HepG2 (cell line): Measurements from ENCODE around the gene HAGHL. TPM values are rescaled to one million over a fixed set of nuclear protein-coding genes. Genes with fewer than 3 reads are reported as not detected.

Experiments used
- AGO1 ChIP-seq: fragments of 200-400 bp; formaldehyde crosslinking; IDR thresholded peaks from 2 replicates; pipeline ENCODE4 v1.6.1; 2017; ENCODE audit warnings: mild to moderate bottlenecking, low read depth, low read length, moderate library complexity; ENCODE audit not compliant: poor library complexity, severe bottlenecking
- AGO2 ChIP-seq: fragments of 200-400 bp; formaldehyde crosslinking; optimal IDR thresholded peaks from 2 replicates; pipeline ENCODE3; 2017; ENCODE audit warnings: mild to moderate bottlenecking, low read depth, low read length, moderate library complexity
- FOSL2 ChIP-seq: sonication (generic); formaldehyde crosslinking; IDR thresholded peaks from 2 replicates; pipeline ENCODE4 v1.4.0; 2020; ENCODE audit warnings: missing genetic modification reagents
- NR2F2 ChIP-seq: IDR thresholded peaks from 2 replicates; pipeline ENCODE4 v1.6.1; 2012; ENCODE audit warnings: low read depth, inconsistent platforms, borderline replicate concordance
- TAF15 ChIP-seq: fragments of 200-400 bp; formaldehyde crosslinking; IDR thresholded peaks from one replicate; pipeline ENCODE4 v1.6.1; 2018; ENCODE audit warnings: mild to moderate bottlenecking, low read depth, low read length; ENCODE audit not compliant: poor library complexity, severe bottlenecking
- ZBTB44 ChIP-seq: sonication (generic); formaldehyde crosslinking; IDR thresholded peaks from 2 replicates; pipeline ENCODE4 v1.4.0; 2020; ENCODE audit warnings: missing genetic modification reagents
- ZNF121 ChIP-seq: sonication (generic); formaldehyde crosslinking; IDR thresholded peaks from 2 replicates; pipeline ENCODE4 v1.5.0; 2020; ENCODE audit warnings: mild to moderate bottlenecking, missing genetic modification reagents
- ZNF512B ChIP-seq: sonication (generic); formaldehyde crosslinking; IDR thresholded peaks from 2 replicates; pipeline ENCODE4 v1.5.1; 2020; ENCODE audit warnings: missing genetic modification reagents, mild to moderate bottlenecking, borderline replicate concordance
- ZNF543 ChIP-seq: sonication (generic); formaldehyde crosslinking; IDR thresholded peaks from 2 replicates; pipeline ENCODE4 v1.4.0; 2020; ENCODE audit warnings: mild to moderate bottlenecking, missing genetic modification reagents
- ZNF557 ChIP-seq: sonication (generic); formaldehyde crosslinking; IDR thresholded peaks from 2 replicates; pipeline ENCODE4 v1.4.0; 2020; ENCODE audit warnings: missing genetic modification reagents
- ZNF589 ChIP-seq: sonication (generic); formaldehyde crosslinking; conservative IDR thresholded peaks from 2 replicates; pipeline ENCODE4 v1.8.0; 2022; ENCODE audit warnings: mild to moderate bottlenecking, moderate library complexity, missing genetic modification reagents
- ZNF775 ChIP-seq: sonication (generic); formaldehyde crosslinking; IDR thresholded peaks from 2 replicates; pipeline ENCODE4 v1.4.0; 2020; ENCODE audit warnings: missing genetic modification reagents, mild to moderate bottlenecking, moderate library complexity, borderline replicate concordance
- ZSCAN31 ChIP-seq: sonication (generic); formaldehyde crosslinking; IDR thresholded peaks from 2 replicates; pipeline ENCODE4 v1.5.0; 2020; ENCODE audit warnings: low read depth, mild to moderate bottlenecking, missing genetic modification reagents
- polyA plus RNA-seq, 8 experiments: library from polyadenylated mRNA; depleted of rRNA in 3 of 8; stranded (reverse) in 7 of 8; unstranded in 1 of 8; fragments of >200 nt; fragmentation: Illumina TruSeq in 4 of 8; extraction: Trizol in 4 of 8; gene quantifications; 2 replicates each; pipeline versions ENCODE4 v1.2.1 to v1.2.3, GENCODE V29; 2011 to 2016; ENCODE audit warnings: low read depth in 4 of 8, missing spikeins in 1 of 8, mixed read lengths in 1 of 8; ENCODE audit not compliant: insufficient read depth in 1 of 8
- total RNA-seq, 5 experiments: library from RNA; depleted of rRNA; stranded (reverse); fragments of >200 nt; fragmentation: Illumina TruSeq; extraction: Trizol; gene quantifications; 2 replicates each; pipeline ENCODE4 v1.2.3, GENCODE V29; 2016; ENCODE audit warnings: low read depth in 1 of 5
- TF ChIP-seq, protein P1 (sequence below): sonication (generic); formaldehyde crosslinking; IDR thresholded peaks from 2 replicates; pipeline ENCODE4 v1.4.0; 2020; ENCODE audit warnings: mild to moderate bottlenecking, missing genetic modification reagents
- TF ChIP-seq, protein P2 (sequence below): sonication (generic); formaldehyde crosslinking; IDR thresholded peaks from 2 replicates; pipeline ENCODE4 v1.4.0; 2020; ENCODE audit warnings: missing genetic modification reagents
- TF ChIP-seq, protein P3 (sequence below): sonication (generic); formaldehyde crosslinking; conservative IDR thresholded peaks from 2 replicates; pipeline ENCODE4 v1.8.1; 2023; ENCODE audit warnings: missing genetic modification reagents
- TF ChIP-seq, protein P4 (sequence below): sonication (generic); formaldehyde crosslinking; IDR thresholded peaks from 2 replicates; pipeline ENCODE4 v1.9.0; 2021; ENCODE audit warnings: missing genetic modification reagents, borderline replicate concordance

The HAGHL gene
- total and polyA plus RNA-seq, 2 of the 13 experiments (the other 11 are each of a cell fraction or from before 2014, with no cell fraction given): 3.4 to 8.4 TPM

GRCh38 chr16:700684-701584 lies 26.0 kb upstream of the HAGHL start (continued):
- TF ChIP-seq ZNF589 (0 out of 2 replicates have a peak, but pooled peaks have one; percentile 66), ZBTB44 (peak; percentile 84), NR2F2 (no peak), ZNF121 (CRISPR knock-in tag) (no peak), ZNF775 (no peak), ZNF543 (CRISPR knock-in tag) (0 out of 2 replicates have a peak, but pooled peaks have one; percentile 29), AGO2 (no peak), ZSCAN31 (CRISPR knock-in tag) (no peak), AGO1 (no peak), TAF15 (no peak), ZNF557 (no peak), ZNF512B (CRISPR knock-in tag) (no peak), FOSL2 (CRISPR knock-in tag) (no peak)
- TF ChIP-seq, protein P1, sequence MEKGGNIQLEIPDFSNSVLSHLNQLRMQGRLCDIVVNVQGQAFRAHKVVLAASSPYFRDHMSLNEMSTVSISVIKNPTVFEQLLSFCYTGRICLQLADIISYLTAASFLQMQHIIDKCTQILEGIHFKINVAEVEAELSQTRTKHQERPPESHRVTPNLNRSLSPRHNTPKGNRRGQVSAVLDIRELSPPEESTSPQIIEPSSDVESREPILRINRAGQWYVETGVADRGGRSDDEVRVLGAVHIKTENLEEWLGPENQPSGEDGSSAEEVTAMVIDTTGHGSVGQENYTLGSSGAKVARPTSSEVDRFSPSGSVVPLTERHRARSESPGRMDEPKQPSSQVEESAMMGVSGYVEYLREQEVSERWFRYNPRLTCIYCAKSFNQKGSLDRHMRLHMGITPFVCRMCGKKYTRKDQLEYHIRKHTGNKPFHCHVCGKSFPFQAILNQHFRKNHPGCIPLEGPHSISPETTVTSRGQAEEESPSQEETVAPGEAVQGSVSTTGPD (CRISPR knock-in tag): no peak
- TF ChIP-seq, protein P2, sequence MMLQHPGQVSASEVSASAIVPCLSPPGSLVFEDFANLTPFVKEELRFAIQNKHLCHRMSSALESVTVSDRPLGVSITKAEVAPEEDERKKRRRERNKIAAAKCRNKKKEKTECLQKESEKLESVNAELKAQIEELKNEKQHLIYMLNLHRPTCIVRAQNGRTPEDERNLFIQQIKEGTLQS (CRISPR knock-in tag): peak; percentile 21; the same call in 1 of the 2 replicates
- TF ChIP-seq, protein P3, sequence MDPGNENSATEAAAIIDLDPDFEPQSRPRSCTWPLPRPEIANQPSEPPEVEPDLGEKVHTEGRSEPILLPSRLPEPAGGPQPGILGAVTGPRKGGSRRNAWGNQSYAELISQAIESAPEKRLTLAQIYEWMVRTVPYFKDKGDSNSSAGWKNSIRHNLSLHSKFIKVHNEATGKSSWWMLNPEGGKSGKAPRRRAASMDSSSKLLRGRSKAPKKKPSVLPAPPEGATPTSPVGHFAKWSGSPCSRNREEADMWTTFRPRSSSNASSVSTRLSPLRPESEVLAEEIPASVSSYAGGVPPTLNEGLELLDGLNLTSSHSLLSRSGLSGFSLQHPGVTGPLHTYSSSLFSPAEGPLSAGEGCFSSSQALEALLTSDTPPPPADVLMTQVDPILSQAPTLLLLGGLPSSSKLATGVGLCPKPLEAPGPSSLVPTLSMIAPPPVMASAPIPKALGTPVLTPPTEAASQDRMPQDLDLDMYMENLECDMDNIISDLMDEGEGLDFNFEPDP (CRISPR knock-in tag): 0 out of 2 replicates have a peak, but pooled peaks have one; percentile 89
- TF ChIP-seq, protein P4, sequence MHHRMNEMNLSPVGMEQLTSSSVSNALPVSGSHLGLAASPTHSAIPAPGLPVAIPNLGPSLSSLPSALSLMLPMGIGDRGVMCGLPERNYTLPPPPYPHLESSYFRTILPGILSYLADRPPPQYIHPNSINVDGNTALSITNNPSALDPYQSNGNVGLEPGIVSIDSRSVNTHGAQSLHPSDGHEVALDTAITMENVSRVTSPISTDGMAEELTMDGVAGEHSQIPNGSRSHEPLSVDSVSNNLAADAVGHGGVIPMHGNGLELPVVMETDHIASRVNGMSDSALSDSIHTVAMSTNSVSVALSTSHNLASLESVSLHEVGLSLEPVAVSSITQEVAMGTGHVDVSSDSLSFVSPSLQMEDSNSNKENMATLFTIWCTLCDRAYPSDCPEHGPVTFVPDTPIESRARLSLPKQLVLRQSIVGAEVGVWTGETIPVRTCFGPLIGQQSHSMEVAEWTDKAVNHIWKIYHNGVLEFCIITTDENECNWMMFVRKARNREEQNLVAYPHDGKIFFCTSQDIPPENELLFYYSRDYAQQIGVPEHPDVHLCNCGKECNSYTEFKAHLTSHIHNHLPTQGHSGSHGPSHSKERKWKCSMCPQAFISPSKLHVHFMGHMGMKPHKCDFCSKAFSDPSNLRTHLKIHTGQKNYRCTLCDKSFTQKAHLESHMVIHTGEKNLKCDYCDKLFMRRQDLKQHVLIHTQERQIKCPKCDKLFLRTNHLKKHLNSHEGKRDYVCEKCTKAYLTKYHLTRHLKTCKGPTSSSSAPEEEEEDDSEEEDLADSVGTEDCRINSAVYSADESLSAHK (CRISPR knock-in tag): no peak
